Glutamatergic neuron (in vitro differentiated cells): Measurements from ENCODE around the gene KRTAP10-4. TPM values are rescaled to one million over a fixed set of nuclear protein-coding genes. Genes with fewer than 3 reads are reported as not detected.

Experiments used
- DNase-seq: peaks from one replicate; pipeline ENCODE4 v3.0.0; 2022
- H3K27ac Mint-ChIP-seq: one replicate; pipeline ENCODE4 v1.8.0; 2020; ENCODE audit warnings: mild to moderate bottlenecking, mixed read lengths, inconsistent platforms; ENCODE audit not compliant: unreplicated experiment
- H3K27me3 Mint-ChIP-seq: one replicate; pipeline ENCODE4 v1.8.0; 2020; ENCODE audit warnings: mild to moderate bottlenecking, moderate library complexity, mixed read lengths, inconsistent platforms; ENCODE audit not compliant: unreplicated experiment
- H3K36me3 Mint-ChIP-seq: one replicate; pipeline ENCODE4 v1.8.0; 2020; ENCODE audit warnings: mild to moderate bottlenecking, mixed read lengths, inconsistent platforms; ENCODE audit not compliant: unreplicated experiment
- H3K4me1 Mint-ChIP-seq: one replicate; pipeline ENCODE4 v1.8.0; 2020; ENCODE audit warnings: mild to moderate bottlenecking, low read depth, mixed read lengths, inconsistent platforms; ENCODE audit not compliant: unreplicated experiment
- H3K4me3 Mint-ChIP-seq: one replicate; pipeline ENCODE4 v1.8.0; 2020; ENCODE audit warnings: mild to moderate bottlenecking, mixed read lengths, inconsistent platforms; ENCODE audit not compliant: unreplicated experiment
- H3K9me3 Mint-ChIP-seq: one replicate; pipeline ENCODE4 v1.8.0; 2020; ENCODE audit warnings: mild to moderate bottlenecking, moderate library complexity, mixed read lengths, inconsistent platforms; ENCODE audit not compliant: unreplicated experiment
- CTCF ChIP-seq: fragments of 200-600 bp; sonication (generic); IDR thresholded peaks from one replicate; pipeline ENCODE4 v1.5.0; 2021; ENCODE audit not compliant: partially characterized antibody, unreplicated experiment
- total RNA-seq: library from RNA; stranded (reverse); fragmentation: NEBNext Ultra II Directional; extraction: Animal tissue kit (Norgen Biotek cat#: 25700); gene quantifications from one replicate; pipeline ENCODE4 v1.2.1, GENCODE V29; 2021; ENCODE audit not compliant: unreplicated experiment

The KRTAP10-4 gene
- total RNA-seq, 1 donor from 2014 or later: not detected

DNA sequence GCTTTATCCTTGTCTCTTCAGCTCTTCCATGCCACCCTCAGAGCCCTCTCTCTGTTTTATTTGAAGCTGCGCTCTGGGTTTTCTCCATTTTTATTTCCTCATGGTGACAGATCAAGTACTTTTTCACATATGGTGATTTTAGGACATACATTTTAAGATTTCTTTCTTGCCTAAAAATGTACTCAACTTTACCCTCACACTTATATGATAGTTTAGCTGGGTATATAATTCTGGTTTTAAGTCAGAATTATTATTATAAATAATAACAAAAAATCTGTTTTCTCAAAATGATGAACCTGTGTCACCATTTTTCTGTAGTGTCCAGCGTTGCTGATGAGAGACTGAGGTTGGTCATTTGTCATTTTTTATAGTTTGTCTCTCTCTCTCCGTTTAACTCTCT is 7.6 kb downstream of the KRTAP10-4 start:
- no peak for DNase-seq
- H3K27ac Mint-ChIP-seq: no peak overlapping the region
- H3K36me3 Mint-ChIP-seq: peaks cover 33% of the 10 kb centered on the region
- H3K27me3 Mint-ChIP-seq: no peaks in the 10 kb centered on the region
- H3K9me3 Mint-ChIP-seq: peaks cover 13% of the 10 kb centered on the region
- TF ChIP-seq CTCF: no peak
- no peak overlapping the region for H3K4me3 Mint-ChIP-seq
- H3K4me1 Mint-ChIP-seq: no peaks in the 10 kb centered on the region

DNA sequence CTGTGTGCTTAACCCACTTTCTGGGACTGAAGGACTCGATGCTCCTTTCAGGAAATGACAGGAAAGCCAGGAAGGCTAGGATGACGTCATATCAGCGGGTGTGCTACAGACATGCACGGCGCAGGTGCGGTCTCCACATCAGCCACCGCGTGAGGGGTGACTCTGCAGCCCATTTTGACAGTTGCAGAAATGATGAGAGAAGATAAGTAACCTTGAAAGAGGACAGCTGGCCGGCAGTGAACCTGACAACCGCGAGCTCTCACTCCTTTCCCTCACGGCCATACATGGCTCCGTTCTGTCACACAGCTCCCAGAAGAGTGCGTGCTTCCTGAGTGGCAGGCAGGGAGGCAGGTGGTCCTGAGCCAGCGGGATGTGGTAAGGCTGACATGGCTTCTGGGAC is 8.5 kb downstream of the KRTAP10-4 start:
- Mint-ChIP-seq H3K27me3 (no peaks in the 10 kb centered on the region), H3K9me3 (peaks cover 13% of the 10 kb centered on the region), H3K4me3 (no peak overlapping the region), H3K27ac (no peak overlapping the region), H3K36me3 (peaks cover 28% of the 10 kb centered on the region), H3K4me1 (no peaks in the 10 kb centered on the region)
- no peak for TF ChIP-seq CTCF
- no peak for DNase-seq

DNA sequence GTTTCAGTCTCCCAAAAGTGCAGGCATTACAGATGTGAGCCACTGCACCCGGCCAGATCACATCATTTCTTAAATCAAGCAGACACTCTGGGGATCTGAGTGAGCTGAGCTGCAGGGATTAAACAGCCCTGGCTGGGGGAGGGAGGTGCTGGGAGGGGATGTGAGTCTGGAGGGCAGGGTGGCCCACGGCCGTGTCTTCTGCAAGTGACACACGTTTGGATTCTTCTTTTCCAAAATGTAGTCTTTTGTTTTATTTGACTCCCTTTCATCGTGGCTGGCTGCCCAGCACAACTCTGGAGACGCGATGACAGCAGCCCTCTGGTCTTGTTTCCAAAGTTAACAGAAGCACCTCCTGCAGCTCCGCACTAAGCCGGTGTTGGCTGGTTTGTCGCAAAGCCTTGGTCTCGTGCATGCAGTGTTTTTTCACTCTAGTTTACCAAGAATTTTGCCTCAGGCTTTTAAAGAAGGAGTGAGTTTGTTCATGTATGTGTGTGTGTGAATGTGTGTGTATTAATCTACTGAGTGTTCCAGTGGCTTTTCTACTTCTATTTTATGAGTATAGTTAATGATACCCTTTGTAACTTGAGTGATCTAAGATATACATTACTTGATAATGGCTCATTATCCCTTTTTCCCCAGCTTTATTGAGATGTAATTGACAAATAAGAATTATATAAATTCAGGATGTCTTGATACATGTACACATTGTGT is 9.7 kb downstream of the KRTAP10-4 start:
- no peak for DNase-seq
- Mint-ChIP-seq H3K36me3 (peaks cover 18% of the 10 kb centered on the region), H3K4me1 (no peaks in the 10 kb centered on the region), H3K9me3 (peaks cover 6% of the 10 kb centered on the region), H3K27me3 (no peaks in the 10 kb centered on the region), H3K4me3 (no peak overlapping the region), H3K27ac (no peak overlapping the region)
- no peak for TF ChIP-seq CTCF

GRCh38 chr21:44583800-44584147 is 10.2 kb downstream of the KRTAP10-4 start:
- H3K9me3 Mint-ChIP-seq: peaks cover 5% of the 10 kb centered on the region
- no peak overlapping the region for H3K4me3 Mint-ChIP-seq
- H3K27ac Mint-ChIP-seq: no peak overlapping the region
- peaks cover 17% of the 10 kb centered on the region for H3K36me3 Mint-ChIP-seq
- H3K4me1 Mint-ChIP-seq: no peaks in the 10 kb centered on the region
- DNase-seq: no peak
- TF ChIP-seq CTCF: no peak
- no peaks in the 10 kb centered on the region for H3K27me3 Mint-ChIP-seq

GRCh38 chr21:44585892-44586291 is 12.4 kb downstream of the KRTAP10-4 start:
- no peak for TF ChIP-seq CTCF

More at GRCh38 chr21:44585892-44586291, 12.4 kb downstream of the KRTAP10-4 start:
- peaks cover 1% of the 10 kb centered on the region for H3K4me1 Mint-ChIP-seq
- H3K27ac Mint-ChIP-seq: no peak overlapping the region
- H3K36me3 Mint-ChIP-seq: peaks cover 12% of the 10 kb centered on the region
- peaks cover 3% of the 10 kb centered on the region for H3K9me3 Mint-ChIP-seq
- peaks cover 1% of the 10 kb centered on the region for H3K27me3 Mint-ChIP-seq
- no peak overlapping the region for H3K4me3 Mint-ChIP-seq
- no peak for DNase-seq
